ENCODE measurements around the gene CORT. TPM values are rescaled to one million over a fixed set of nuclear protein-coding genes. Genes with fewer than 3 reads are reported as not detected.
"Not testable (repeated sequence)": the region's sequence is repeated elsewhere in the genome, so short reads cannot be mapped to it uniquely, and the experiment has no call there.

The CORT gene, protein sequence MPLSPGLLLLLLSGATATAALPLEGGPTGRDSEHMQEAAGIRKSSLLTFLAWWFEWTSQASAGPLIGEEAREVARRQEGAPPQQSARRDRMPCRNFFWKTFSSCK
- polyA plus RNA-seq (2011; rRNA removed), result 0.12 TPM in 1 of 2 replicates, not detected in the other
- polyA minus RNA-seq (2011; rRNA and poly(A)+ RNA removed), result not detected in 2 replicates

DNA sequence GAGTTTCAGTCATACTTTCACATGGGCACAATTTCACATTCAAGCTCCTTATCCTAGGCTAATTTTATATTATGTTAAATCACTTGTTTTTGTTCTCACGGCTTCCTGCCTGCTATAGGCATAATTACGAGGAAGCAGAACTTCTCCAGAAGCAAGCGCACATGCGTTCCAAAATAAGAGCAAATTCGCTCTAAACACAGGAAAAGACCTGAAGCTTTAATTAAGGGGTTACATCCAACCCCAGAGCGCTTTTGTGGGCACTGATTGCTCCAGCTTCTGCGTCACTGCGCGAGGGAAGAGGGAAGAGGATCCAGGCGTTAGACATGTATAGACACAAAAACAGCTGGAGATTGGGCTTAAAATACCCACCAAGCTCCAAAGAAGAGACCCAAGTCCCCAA, at the start of gene CORT:
Gene CORT, plus strand, starts transcription at position 281 of the 400 bp plus-strand sequence. CDS start 193 bp downstream, outside the sequence.
- CTCF ChIA-PET, result interaction anchor here (1.7 to 1.9 kb wide), 2 partner anchors 19 to 44 kb away, joined by 4 to 6 read pairs; no protein-coding TSS in a partner anchor
- no peak for DNase-seq (ENCODE audit: low read depth)
- Histone ChIP-seq H3K27me3 (ENCODE audit: control insufficient read depth, insufficient read depth, low read length) (no peaks in the 10 kb centered on the region), H3K36me3 (ENCODE audit: control insufficient read depth, insufficient read depth, low read length) (no peaks in the 10 kb centered on the region), H3K4me3 (ENCODE audit: low read depth, low read length) (no peak within 1 kb of the TSS)
- TF ChIP-seq, protein P1, sequence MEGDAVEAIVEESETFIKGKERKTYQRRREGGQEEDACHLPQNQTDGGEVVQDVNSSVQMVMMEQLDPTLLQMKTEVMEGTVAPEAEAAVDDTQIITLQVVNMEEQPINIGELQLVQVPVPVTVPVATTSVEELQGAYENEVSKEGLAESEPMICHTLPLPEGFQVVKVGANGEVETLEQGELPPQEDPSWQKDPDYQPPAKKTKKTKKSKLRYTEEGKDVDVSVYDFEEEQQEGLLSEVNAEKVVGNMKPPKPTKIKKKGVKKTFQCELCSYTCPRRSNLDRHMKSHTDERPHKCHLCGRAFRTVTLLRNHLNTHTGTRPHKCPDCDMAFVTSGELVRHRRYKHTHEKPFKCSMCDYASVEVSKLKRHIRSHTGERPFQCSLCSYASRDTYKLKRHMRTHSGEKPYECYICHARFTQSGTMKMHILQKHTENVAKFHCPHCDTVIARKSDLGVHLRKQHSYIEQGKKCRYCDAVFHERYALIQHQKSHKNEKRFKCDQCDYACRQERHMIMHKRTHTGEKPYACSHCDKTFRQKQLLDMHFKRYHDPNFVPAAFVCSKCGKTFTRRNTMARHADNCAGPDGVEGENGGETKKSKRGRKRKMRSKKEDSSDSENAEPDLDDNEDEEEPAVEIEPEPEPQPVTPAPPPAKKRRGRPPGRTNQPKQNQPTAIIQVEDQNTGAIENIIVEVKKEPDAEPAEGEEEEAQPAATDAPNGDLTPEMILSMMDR (IDR thresholded peaks at IDR 0.05; ENCODE audit: insufficient read depth, low read depth, low read length), result no peak
- POLR2A ChIA-PET, result no interaction called here

DNA sequence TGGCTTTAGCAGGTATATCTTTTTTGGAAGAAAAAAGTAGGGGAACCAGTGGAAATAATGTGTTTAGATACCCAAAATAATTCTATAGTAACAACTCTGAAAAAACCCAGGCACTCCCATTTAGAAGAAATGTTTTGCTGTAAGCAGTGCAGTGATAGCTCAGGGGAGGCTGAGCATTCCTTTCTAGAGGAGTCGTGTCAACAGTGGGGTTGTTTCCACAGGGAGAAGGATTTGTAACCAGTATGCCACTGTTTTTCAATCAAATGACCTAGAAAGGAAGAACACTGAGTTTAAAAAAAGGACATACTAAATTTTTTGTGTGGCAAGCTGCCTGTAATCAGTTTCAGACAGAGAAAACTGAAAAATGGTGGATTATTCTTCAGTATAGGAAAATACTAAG, 48.5 kb upstream of the CORT start:
- DNase-seq (ENCODE audit: low read depth), result no peak
- TF ChIP-seq, protein P1 (IDR thresholded peaks at IDR 0.05; ENCODE audit: insufficient read depth, low read depth, low read length), result no peak
- Histone ChIP-seq H3K36me3 (ENCODE audit: control insufficient read depth, insufficient read depth, low read length) (peaks cover 8% of the 10 kb centered on the region; the same call in 1 of the 2 replicates), H3K4me3 (ENCODE audit: low read depth, low read length) (no peak overlapping the region), H3K27me3 (ENCODE audit: control insufficient read depth, insufficient read depth, low read length) (no peaks in the 10 kb centered on the region)
- ChIA-PET POLR2A (no interaction called here), CTCF (interaction anchor here (1.9 kb wide), 1 partner anchor 24 kb away, joined by 10 read pairs; no protein-coding TSS in a partner anchor)

DNA sequence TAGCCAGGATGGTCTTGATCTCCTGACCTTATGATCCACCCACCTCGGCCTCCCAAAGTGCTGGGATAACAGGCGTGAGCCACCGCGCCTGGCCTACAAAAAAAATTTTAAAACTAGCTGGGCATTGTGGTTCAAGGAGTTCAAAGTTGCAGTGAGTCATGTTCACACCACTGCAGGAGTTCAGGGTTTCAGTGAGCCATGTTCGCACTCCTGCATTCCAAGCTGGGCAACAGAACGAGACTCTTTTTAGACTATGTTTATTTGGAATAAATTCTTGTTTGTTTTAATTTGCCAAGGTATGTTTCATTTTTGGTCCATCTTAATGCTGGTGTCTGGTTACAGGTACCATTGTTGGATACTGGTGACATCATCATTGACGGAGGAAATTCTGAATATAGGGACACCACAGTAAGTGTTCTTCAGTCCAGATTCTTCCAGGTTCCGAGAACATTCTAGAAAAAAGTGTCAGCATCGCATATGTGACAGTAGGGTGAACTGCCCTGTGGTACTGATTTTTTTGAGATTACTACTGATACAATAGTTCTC, 47.0 kb upstream of the CORT start:
- ChIA-PET CTCF (no interaction called here), POLR2A (no interaction called here)
- Histone ChIP-seq H3K27me3 (ENCODE audit: control insufficient read depth, insufficient read depth, low read length) (no peaks in the 10 kb centered on the region), H3K36me3 (ENCODE audit: control insufficient read depth, insufficient read depth, low read length) (peaks cover 14% of the 10 kb centered on the region), H3K4me3 (ENCODE audit: low read depth, low read length) (no peak overlapping the region)
- no peak for DNase-seq (ENCODE audit: low read depth)
- TF ChIP-seq, protein P1 (IDR thresholded peaks at IDR 0.05; ENCODE audit: insufficient read depth, low read depth, low read length), result no peak

DNA sequence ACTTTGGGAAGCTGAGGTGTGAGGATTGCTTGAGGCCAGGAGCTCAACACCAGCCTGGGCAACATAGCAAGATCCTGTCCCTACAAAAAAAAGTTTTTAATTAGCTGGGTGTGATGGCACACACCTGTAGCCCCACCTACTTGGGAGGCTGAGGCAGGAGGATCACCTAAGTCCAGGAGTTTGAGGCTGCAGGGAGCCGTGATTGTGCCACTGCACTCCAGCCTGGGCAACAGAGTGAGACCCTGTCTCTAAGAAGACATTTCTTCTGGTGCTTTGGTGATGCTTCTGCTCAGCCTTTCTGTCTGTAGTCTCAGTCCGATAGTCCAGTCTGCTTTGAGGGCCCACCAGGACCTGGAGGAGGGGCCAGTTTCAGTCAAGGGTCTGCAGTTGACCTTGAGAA, 42.6 kb upstream of the CORT start:
- no peak for DNase-seq (ENCODE audit: low read depth)
- Histone ChIP-seq H3K36me3 (ENCODE audit: control insufficient read depth, insufficient read depth, low read length) (peaks cover 30% of the 10 kb centered on the region), H3K4me3 (ENCODE audit: low read depth, low read length) (no peak overlapping the region), H3K27me3 (ENCODE audit: control insufficient read depth, insufficient read depth, low read length) (no peaks in the 10 kb centered on the region)
- TF ChIP-seq, protein P1 (IDR thresholded peaks at IDR 0.05; ENCODE audit: insufficient read depth, low read depth, low read length), result no peak
- ChIA-PET CTCF (interaction anchor here (0.7 to 1.1 kb wide), 2 partner anchors 8 to 461 kb away, joined by 3 read pairs; no protein-coding TSS in a partner anchor), POLR2A (no interaction called here)

DNA sequence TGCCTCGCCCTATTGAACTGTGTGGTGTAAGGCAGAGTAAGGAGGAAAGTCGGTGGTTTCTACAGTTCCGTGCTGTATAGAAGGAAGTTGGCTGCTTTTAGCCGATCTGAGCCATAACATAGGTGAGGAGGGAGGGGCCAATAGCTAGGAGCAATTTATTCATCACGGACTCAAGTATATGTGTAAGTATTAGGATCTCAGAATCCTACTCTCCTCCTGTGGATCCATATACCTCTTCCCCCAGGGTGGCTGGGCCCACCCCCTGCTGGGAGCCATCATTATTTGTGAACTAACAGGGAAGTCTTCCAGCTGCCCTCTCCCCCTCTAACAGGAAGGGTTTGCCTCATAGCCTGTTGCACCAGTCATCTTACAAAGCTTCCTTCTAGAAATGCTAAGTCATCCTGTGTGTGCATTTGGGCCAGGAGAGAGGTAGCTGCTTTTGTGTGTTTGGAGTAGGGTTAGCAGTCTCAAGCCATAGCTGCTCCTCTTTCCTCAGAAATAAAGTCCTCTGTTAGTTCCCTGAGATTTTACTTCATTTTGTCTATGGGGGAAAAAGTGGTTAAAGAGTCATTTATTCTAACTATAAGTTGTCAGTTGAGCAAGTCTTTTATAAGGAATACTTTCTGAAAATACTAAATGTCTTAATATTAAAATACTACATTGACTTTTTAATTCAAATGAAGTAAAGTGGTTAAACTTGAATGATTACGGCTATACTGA, 34.5 kb upstream of the CORT start:
- H3K36me3 ChIP-seq (ENCODE audit: control insufficient read depth, insufficient read depth, low read length), result peaks cover 20% of the 10 kb centered on the region
- no peaks in the 10 kb centered on the region for H3K27me3 ChIP-seq (ENCODE audit: control insufficient read depth, insufficient read depth, low read length)
- DNase-seq (ENCODE audit: low read depth), result no peak
- TF ChIP-seq, protein P1 (IDR thresholded peaks at IDR 0.05; ENCODE audit: insufficient read depth, low read depth, low read length), result no peak
- H3K4me3 ChIP-seq (ENCODE audit: low read depth, low read length), result no peak overlapping the region
- ChIA-PET CTCF (interaction anchor here (0.9 to 1.8 kb wide), 5 partner anchors 8 to 42 kb away, joined by 3 to 6 read pairs (median 5); partner anchors contain the start of genes CENPS and PGD), POLR2A (no interaction called here)

DNA sequence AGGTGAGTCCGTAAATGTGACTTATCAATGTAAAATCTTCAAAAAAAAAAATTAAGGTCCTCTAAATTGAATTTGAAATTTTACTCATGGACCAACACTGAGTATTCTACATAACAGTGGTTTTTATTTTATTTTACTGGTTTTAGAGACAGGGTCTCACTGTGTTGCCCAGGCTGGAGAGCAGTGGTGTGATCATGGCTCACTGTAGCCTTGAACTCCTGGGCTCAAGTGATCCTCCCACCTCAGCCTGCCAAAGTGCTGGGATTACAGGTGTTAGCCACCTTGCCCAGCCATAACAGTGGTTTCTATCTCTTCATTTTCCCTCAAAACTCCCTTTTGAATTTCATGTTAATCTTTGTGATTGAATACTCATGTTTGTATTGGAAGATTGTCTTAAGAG, 33.9 kb upstream of the CORT start:
- DNase-seq (ENCODE audit: low read depth); H3K4me3 ChIP-seq (ENCODE audit: low read depth, low read length); H3K27me3 ChIP-seq (ENCODE audit: control insufficient read depth, insufficient read depth, low read length); POLR2A ChIA-PET: not testable (repeated sequence)
- CTCF ChIA-PET, result interaction anchor here (1.2 to 1.8 kb wide), 4 partner anchors 14 to 42 kb away, joined by 4 to 6 read pairs (median 5); partner anchors contain the start of genes CENPS and PGD
- peaks cover 20% of the 10 kb centered on the region for H3K36me3 ChIP-seq (ENCODE audit: control insufficient read depth, insufficient read depth, low read length)

DNA sequence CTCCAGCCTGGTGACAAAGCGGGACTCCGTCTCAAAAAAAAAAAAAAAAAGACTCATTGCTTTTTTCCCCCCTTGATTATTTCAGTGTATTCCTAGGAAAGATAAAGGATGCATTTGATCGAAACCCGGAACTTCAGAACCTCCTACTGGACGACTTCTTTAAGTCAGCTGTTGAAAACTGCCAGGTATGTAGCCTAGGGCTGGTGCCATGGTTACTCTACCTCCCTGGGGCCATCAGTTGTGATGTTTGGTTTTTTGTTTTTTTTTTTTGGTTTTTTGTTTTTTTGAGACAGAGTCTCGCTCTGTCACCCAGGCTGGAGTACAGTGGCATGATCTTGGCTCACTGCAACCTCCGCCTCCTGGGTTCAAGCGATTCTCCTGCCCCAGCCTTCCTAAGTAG, 31.1 kb upstream of the CORT start:
- H3K27me3 ChIP-seq (ENCODE audit: control insufficient read depth, insufficient read depth, low read length); POLR2A ChIA-PET; CTCF ChIA-PET; H3K4me3 ChIP-seq (ENCODE audit: low read depth, low read length); DNase-seq (ENCODE audit: low read depth): not testable (repeated sequence)
- H3K36me3 ChIP-seq (ENCODE audit: control insufficient read depth, insufficient read depth, low read length), result peaks cover 14% of the 10 kb centered on the region
